Measurements from ENCODE around the gene DECR2. TPM values are rescaled to one million over a fixed set of nuclear protein-coding genes. Genes with fewer than 3 reads are reported as not detected.

DECR2 gene
- total and polyA plus RNA-seq, 2 of the 13 experiments (the other 11 are each of a cell fraction or from before 2014, with no cell fraction given): 36.3 to 44.6 TPM

DNA sequence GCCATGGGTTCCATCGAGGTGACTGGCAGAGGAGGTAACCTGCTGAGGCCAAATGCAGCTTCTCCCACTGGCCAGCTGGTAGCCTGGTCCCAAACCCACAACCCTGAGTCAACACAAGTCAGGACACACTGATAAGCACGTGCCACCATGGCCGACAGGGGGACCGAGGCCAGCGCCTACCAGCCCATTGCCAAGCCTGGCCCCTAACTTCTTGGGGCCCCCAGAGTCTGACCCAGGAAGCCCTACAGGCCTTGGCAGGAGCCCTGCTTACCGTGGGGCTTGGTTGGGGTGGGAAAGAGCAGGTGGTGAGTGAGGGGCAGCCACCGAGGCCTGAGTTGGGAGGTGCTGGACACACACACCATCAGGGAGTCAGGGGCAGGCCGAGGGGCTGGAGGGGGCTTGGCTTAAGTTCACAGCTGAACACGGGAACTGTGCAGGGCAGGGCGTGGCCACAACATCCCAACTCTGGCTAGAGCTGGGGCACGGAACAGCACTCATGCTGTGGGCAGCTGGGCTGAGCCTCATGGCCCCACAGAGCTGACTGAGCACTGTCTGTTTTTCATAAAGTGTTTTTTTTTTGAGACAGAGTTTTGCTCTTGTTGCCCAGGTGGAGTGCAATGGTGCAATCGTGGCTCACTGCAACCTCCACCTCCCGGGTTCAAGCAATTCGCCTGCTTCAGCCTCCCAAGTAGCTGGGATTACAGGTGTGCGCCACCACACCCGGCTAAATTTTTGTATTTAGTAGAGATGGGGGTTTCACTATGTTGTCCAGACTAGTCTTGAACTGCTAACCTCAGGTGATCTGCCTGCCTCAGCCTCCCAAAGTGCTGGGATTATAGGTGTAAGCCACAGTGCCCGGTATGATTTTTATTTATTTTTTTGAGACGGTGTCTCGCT is 36.8 kb upstream of the DECR2 start (continued):
- TF ChIP-seq ZNF780A (CRISPR knock-in tag; IDR thresholded peaks at IDR 0.05): no peak
- TF ChIP-seq EEA1 (CRISPR knock-in tag; IDR thresholded peaks at IDR 0.05; ENCODE audit: borderline replicate concordance): peak; percentile 31; the same call in 1 of the 2 replicates
- no peak for TF ChIP-seq ETV5 (CRISPR knock-in tag; IDR thresholded peaks at IDR 0.05; ENCODE audit: borderline replicate concordance)
- TF ChIP-seq REXO4 (CRISPR knock-in tag; IDR thresholded peaks at IDR 0.05; ENCODE audit: borderline replicate concordance): no peak
- TF ChIP-seq, protein P1, sequence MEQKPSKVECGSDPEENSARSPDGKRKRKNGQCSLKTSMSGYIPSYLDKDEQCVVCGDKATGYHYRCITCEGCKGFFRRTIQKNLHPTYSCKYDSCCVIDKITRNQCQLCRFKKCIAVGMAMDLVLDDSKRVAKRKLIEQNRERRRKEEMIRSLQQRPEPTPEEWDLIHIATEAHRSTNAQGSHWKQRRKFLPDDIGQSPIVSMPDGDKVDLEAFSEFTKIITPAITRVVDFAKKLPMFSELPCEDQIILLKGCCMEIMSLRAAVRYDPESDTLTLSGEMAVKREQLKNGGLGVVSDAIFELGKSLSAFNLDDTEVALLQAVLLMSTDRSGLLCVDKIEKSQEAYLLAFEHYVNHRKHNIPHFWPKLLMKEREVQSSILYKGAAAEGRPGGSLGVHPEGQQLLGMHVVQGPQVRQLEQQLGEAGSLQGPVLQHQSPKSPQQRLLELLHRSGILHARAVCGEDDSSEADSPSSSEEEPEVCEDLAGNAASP (CRISPR knock-in tag; IDR thresholded peaks at IDR 0.05; ENCODE audit: borderline replicate concordance): no peak
- TF ChIP-seq ZNF160 (CRISPR knock-in tag; IDR thresholded peaks at IDR 0.05): no peak
- TF ChIP-seq GZF1 (CRISPR knock-in tag; IDR thresholded peaks at IDR 0.05): no peak
- no peak for TF ChIP-seq ZNF251 (CRISPR knock-in tag; IDR thresholded peaks at IDR 0.05)
- TF ChIP-seq JUN (CRISPR knock-in tag; IDR thresholded peaks at IDR 0.05): no peak
- peak; percentile 71; the same call in 1 of the 2 replicates for TF ChIP-seq AKAP8 (CRISPR knock-in tag; IDR thresholded peaks at IDR 0.05)
- TF ChIP-seq, protein P2, sequence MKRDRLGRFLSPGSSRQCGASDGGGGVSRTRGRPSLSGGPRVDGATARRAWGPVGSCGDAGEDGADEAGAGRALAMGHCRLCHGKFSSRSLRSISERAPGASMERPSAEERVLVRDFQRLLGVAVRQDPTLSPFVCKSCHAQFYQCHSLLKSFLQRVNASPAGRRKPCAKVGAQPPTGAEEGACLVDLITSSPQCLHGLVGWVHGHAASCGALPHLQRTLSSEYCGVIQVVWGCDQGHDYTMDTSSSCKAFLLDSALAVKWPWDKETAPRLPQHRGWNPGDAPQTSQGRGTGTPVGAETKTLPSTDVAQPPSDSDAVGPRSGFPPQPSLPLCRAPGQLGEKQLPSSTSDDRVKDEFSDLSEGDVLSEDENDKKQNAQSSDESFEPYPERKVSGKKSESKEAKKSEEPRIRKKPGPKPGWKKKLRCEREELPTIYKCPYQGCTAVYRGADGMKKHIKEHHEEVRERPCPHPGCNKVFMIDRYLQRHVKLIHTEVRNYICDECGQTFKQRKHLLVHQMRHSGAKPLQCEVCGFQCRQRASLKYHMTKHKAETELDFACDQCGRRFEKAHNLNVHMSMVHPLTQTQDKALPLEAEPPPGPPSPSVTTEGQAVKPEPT (CRISPR knock-in tag; IDR thresholded peaks at IDR 0.05; ENCODE audit: low read depth): no peak
- TF ChIP-seq ZSCAN12 (CRISPR knock-in tag; IDR thresholded peaks at IDR 0.05): no peak
- peak; percentile 39; the same call in 1 of the 2 replicates for TF ChIP-seq SALL1 (CRISPR knock-in tag; IDR thresholded peaks at IDR 0.05)
- no peak for TF ChIP-seq NR1H2 (CRISPR knock-in tag; IDR thresholded peaks at IDR 0.05; ENCODE audit: borderline replicate concordance, low read depth)
- TF ChIP-seq, protein P3, sequence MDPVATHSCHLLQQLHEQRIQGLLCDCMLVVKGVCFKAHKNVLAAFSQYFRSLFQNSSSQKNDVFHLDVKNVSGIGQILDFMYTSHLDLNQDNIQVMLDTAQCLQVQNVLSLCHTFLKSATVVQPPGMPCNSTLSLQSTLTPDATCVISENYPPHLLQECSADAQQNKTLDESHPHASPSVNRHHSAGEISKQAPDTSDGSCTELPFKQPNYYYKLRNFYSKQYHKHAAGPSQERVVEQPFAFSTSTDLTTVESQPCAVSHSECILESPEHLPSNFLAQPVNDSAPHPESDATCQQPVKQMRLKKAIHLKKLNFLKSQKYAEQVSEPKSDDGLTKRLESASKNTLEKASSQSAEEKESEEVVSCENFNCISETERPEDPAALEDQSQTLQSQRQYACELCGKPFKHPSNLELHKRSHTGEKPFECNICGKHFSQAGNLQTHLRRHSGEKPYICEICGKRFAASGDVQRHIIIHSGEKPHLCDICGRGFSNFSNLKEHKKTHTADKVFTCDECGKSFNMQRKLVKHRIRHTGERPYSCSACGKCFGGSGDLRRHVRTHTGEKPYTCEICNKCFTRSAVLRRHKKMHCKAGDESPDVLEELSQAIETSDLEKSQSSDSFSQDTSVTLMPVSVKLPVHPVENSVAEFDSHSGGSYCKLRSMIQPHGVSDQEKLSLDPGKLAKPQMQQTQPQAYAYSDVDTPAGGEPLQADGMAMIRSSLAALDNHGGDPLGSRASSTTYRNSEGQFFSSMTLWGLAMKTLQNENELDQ (CRISPR knock-in tag; IDR thresholded peaks at IDR 0.05; ENCODE audit: borderline replicate concordance): no peak
- no peak for TF ChIP-seq PAX8 (CRISPR knock-in tag; IDR thresholded peaks at IDR 0.05; ENCODE audit: borderline replicate concordance)
- no peak for TF ChIP-seq ZNF678 (CRISPR knock-in tag; IDR thresholded peaks at IDR 0.05)
- TF ChIP-seq, protein P4, sequence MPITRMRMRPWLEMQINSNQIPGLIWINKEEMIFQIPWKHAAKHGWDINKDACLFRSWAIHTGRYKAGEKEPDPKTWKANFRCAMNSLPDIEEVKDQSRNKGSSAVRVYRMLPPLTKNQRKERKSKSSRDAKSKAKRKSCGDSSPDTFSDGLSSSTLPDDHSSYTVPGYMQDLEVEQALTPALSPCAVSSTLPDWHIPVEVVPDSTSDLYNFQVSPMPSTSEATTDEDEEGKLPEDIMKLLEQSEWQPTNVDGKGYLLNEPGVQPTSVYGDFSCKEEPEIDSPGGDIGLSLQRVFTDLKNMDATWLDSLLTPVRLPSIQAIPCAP (CRISPR knock-in tag; IDR thresholded peaks at IDR 0.05; ENCODE audit: low read depth): no peak
- TF ChIP-seq, protein P5, sequence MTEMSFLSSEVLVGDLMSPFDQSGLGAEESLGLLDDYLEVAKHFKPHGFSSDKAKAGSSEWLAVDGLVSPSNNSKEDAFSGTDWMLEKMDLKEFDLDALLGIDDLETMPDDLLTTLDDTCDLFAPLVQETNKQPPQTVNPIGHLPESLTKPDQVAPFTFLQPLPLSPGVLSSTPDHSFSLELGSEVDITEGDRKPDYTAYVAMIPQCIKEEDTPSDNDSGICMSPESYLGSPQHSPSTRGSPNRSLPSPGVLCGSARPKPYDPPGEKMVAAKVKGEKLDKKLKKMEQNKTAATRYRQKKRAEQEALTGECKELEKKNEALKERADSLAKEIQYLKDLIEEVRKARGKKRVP (CRISPR knock-in tag; IDR thresholded peaks at IDR 0.05): no peak
- TF ChIP-seq STAT5B (CRISPR knock-in tag; IDR thresholded peaks at IDR 0.05): no peak
- no peak for TF ChIP-seq ZNF713 (CRISPR knock-in tag; IDR thresholded peaks at IDR 0.05)
- TF ChIP-seq, protein P6, sequence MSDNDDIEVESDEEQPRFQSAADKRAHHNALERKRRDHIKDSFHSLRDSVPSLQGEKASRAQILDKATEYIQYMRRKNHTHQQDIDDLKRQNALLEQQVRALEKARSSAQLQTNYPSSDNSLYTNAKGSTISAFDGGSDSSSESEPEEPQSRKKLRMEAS (IDR thresholded peaks at IDR 0.05): peak; percentile 77; the same call in 1 of the 2 replicates

Data from HepG2 (cell line).